Cardiac muscle cell (in vitro differentiated cells and primary cell): ENCODE data around the gene KLHL9. TPM values are rescaled to one million over a fixed set of nuclear protein-coding genes. Genes with fewer than 3 reads are reported as not detected.

ENCODE experiments used
- DNase-seq, 2 donors: peaks; one replicate each; pipeline versions ENCODE4 v3.0.0 to v3.0.0-alpha.2; 2010 to 2017; ENCODE audit warnings: low read depth in 1 of 2, low spot score in 1 of 2
- H3K27ac ChIP-seq: fragments of 200-600 bp; sonication (generic); 2 replicates; pipeline ENCODE4 v1.5.1; 2016
- H3K27me3 ChIP-seq: fragments of 200-600 bp; sonication (generic); 2 replicates; pipeline ENCODE4 v1.6.0; 2016; ENCODE audit warnings: control low read depth
- H3K36me3 ChIP-seq: fragments of 200-600 bp; sonication (generic); 2 replicates; pipeline ENCODE4 v1.5.1; 2016; ENCODE audit warnings: control low read depth
- H3K4me1 ChIP-seq: fragments of 200-600 bp; sonication (generic); 2 replicates; pipeline ENCODE4 v1.8.1; 2017; ENCODE audit warnings: low read depth, mild to moderate bottlenecking, mixed run types
- H3K4me3 ChIP-seq: fragments of 200-600 bp; sonication (generic); 2 replicates; pipeline ENCODE4 v1.5.1; 2016; ENCODE audit warnings: mild to moderate bottlenecking
- H3K9me3 ChIP-seq: fragments of 200-600 bp; sonication (generic); 2 replicates; pipeline ENCODE4 v1.5.1; 2017; ENCODE audit warnings: low read depth, mild to moderate bottlenecking, control low read depth
- CTCF ChIP-seq: IDR thresholded peaks from 2 replicates; pipeline ENCODE4 v1.5.1; 2012; ENCODE audit warnings: low read depth, mild to moderate bottlenecking, low read length
- polyA plus RNA-seq: library from polyadenylated mRNA; unstranded; fragments of >200 nt; fragmentation: Nextera tagmentation; extraction: Ambion mirVana; gene quantifications from 2 replicates; pipeline ENCODE4 v1.2.1, GENCODE V29; 2016
- total RNA-seq: library from RNA; depleted of rRNA; stranded (reverse); fragments of >200 nt; gene quantifications from 2 replicates; pipeline ENCODE4 v1.2.3, GENCODE V29; 2016

Gene KLHL9
- total and polyA plus RNA-seq, 2 experiments from 2014 or later, result 15.8 to 23.1 TPM

- no peak for DNase-seq
- no peaks in the 10 kb centered on the region for H3K9me3 ChIP-seq
These were observed 27.1 kb upstream of the KLHL9 start for GRCh38 chr9:21362287-21362686.

GRCh38 chr9:21357479-21358460 is 22.6 kb upstream of the KLHL9 start:
- DNase-seq, result no peak
- no peak for TF ChIP-seq CTCF
- H3K4me3 ChIP-seq, result no peak overlapping the region

More at GRCh38 chr9:21362287-21362686, 27.1 kb upstream of the KLHL9 start:
- Histone ChIP-seq H3K4me1 (no peaks in the 10 kb centered on the region), H3K36me3 (no peaks in the 10 kb centered on the region), H3K27me3 (no peaks in the 10 kb centered on the region), H3K27ac (no peak overlapping the region), H3K4me3 (no peak overlapping the region)
- TF ChIP-seq CTCF, result no peak

GRCh38 chr9:21350787-21351186 is 15.6 kb upstream of the KLHL9 start, which contains the start of gene IFNA6:
Gene IFNA6 (minus strand): TSS chr9:21350887. CDS start chr9:21350887, 0 bp downstream.
- DNase-seq, result no peak
- Histone ChIP-seq H3K27me3 (no peaks in the 10 kb centered on the region), H3K36me3 (no peaks in the 10 kb centered on the region), H3K4me1 (no peaks in the 10 kb centered on the region), H3K27ac (no peak within 1 kb of the TSS), H3K4me3 (no peak within 1 kb of the TSS), H3K9me3 (no peaks in the 10 kb centered on the region)
- no peak for TF ChIP-seq CTCF

More at GRCh38 chr9:21357479-21358460, 22.6 kb upstream of the KLHL9 start:
- H3K4me1 ChIP-seq, result no peaks in the 10 kb centered on the region
- H3K36me3 ChIP-seq, result no peaks in the 10 kb centered on the region
- H3K27ac ChIP-seq, result no peak overlapping the region
- H3K27me3 ChIP-seq, result no peaks in the 10 kb centered on the region
- H3K9me3 ChIP-seq, result no peaks in the 10 kb centered on the region

GRCh38 chr9:21348430-21348970 is 13.3 kb upstream of the KLHL9 start:
- no peaks in the 10 kb centered on the region for H3K9me3 ChIP-seq
- H3K27ac ChIP-seq, result no peak overlapping the region
- no peaks in the 10 kb centered on the region for H3K27me3 ChIP-seq
- no peaks in the 10 kb centered on the region for H3K36me3 ChIP-seq
- no peak overlapping the region for H3K4me3 ChIP-seq
- TF ChIP-seq CTCF, result no peak
- H3K4me1 ChIP-seq, result no peaks in the 10 kb centered on the region
- DNase-seq, result no peak

- no peak for TF ChIP-seq CTCF
- Histone ChIP-seq H3K27ac (no peak overlapping the region), H3K4me1 (peaks cover 2% of the 10 kb centered on the region), H3K27me3 (no peaks in the 10 kb centered on the region), H3K36me3 (no peaks in the 10 kb centered on the region), H3K9me3 (no peaks in the 10 kb centered on the region), H3K4me3 (no peak overlapping the region)
- DNase-seq, result no peak
These were observed 5.5 kb upstream of the KLHL9 start for GRCh38 chr9:21340735-21341134.
